GM12878 (cell line): ENCODE results near the gene SUGP2. TPM values are rescaled to one million over a fixed set of nuclear protein-coding genes. Genes with fewer than 3 reads are reported as not detected.

Experiments
- ATAC-seq: fragments of 200-7000 bp; cut with Tn5 transposase; 3 replicates; pipeline ENCODE4 v1.9.1; 2020; ENCODE audit warnings: mild to moderate bottlenecking, moderate library complexity
- BruUV-seq: library from RNA; stranded (reverse); fragments of 400-500 nt; replicated peaks from 2 replicates; lab custom pipeline; 2021; lab: Mats Ljungman, UMichigan
- CTCF ChIA-PET: fragments of 300-600 bp; sonication (Branson Sonifier 250); formaldehyde crosslinking; extraction: SDS; loops from one replicate; lab custom pipeline; 2021; ENCODE audit warnings: inconsistent platforms; lab: Yijun Ruan, JAX
- POLR2A ChIA-PET: fragments of 350-600 bp; formaldehyde crosslinking; extraction: SDS; loops from one replicate; lab custom pipeline; 2021; ENCODE audit warnings: inconsistent platforms; lab: Charles Lee
- RAD21 ChIA-PET: fragments of 300-600 bp; sonication (Branson Sonifier 250); formaldehyde crosslinking; loops from one replicate; lab custom pipeline; 2023; ENCODE audit warnings: antibody characterized with exemption; ENCODE audit not compliant: unreplicated experiment; lab: Charles Lee
- SMC1A ChIA-PET: fragments of 300-600 bp; sonication (Branson Sonifier 250); formaldehyde crosslinking; loops from one replicate; lab custom pipeline; 2023; ENCODE audit not compliant: unreplicated experiment, uncharacterized antibody; lab: Charles Lee
- DNase-seq: peaks from one replicate; pipeline ENCODE4 v3.0.0-alpha.2; 2011; ENCODE audit warnings: low read depth, low spot score
- FAIRE-seq: peaks from 3 replicates; lab custom pipeline; 2011; peaks lifted over from hg19 to GRCh38; lab: Jason Lieb, UNC
- H2AFZ ChIP-seq: 2 replicates; pipeline ENCODE4 v1.6.0; 2011; ENCODE audit warnings: low read depth, low read length, control low read depth; ENCODE audit not compliant: control insufficient read depth
- H3K27ac ChIP-seq: 2 replicates; pipeline ENCODE4 v1.5.1; 2011; ENCODE audit warnings: control low read depth; ENCODE audit not compliant: control insufficient read depth, insufficient read depth
- H3K27me3 ChIP-seq, 2 experiments: replicated peaks in 1 of 2; 2 replicates each; pipeline versions ENCODE4 v1.6.0 to v1.6.1; 2011; ENCODE audit warnings: low read length in 1 of 2; ENCODE audit not compliant: control insufficient read depth in 2 of 2, insufficient read depth in 2 of 2
- H3K36me3 ChIP-seq, 2 experiments: 2 replicates each; pipeline ENCODE4 v1.5.1; 2011; ENCODE audit warnings: low read length in 1 of 2; ENCODE audit not compliant: control insufficient read depth in 2 of 2, insufficient read depth in 2 of 2
- H3K4me1 ChIP-seq: 2 replicates; pipeline ENCODE4 v1.6.1; 2011; ENCODE audit warnings: mild to moderate bottlenecking, low read length, moderate library complexity, mixed read lengths; ENCODE audit not compliant: control insufficient read depth, insufficient read depth
- H3K4me2 ChIP-seq: 2 replicates; pipeline ENCODE4 v1.6.0; 2011; ENCODE audit warnings: control low read depth; ENCODE audit not compliant: control insufficient read depth, insufficient read depth
- H3K4me3 ChIP-seq: fragments of 200-600 bp; sonication (generic); 2 replicates; pipeline ENCODE4 v1.5.1; 2016
- H3K79me2 ChIP-seq: 2 replicates; pipeline ENCODE4 v1.6.0; 2011; ENCODE audit warnings: low read length; ENCODE audit not compliant: control insufficient read depth, insufficient read depth
- H3K9ac ChIP-seq: 2 replicates; pipeline ENCODE4 v1.8.0; 2011; ENCODE audit warnings: low read length, control low read depth, mixed read lengths; ENCODE audit not compliant: control insufficient read depth, insufficient read depth
- H3K9me3 ChIP-seq: replicated peaks from 3 replicates; pipeline ENCODE4 v1.5.1; 2011; ENCODE audit warnings: mild to moderate bottlenecking, low read length; ENCODE audit not compliant: control insufficient read depth, insufficient read depth
- H4K20me1 ChIP-seq: 2 replicates; pipeline ENCODE4 v1.6.0; 2011; ENCODE audit not compliant: control insufficient read depth, insufficient read depth
- BRCA1 ChIP-seq: IDR thresholded peaks from 2 replicates; pipeline ENCODE4 v1.6.1; 2011; ENCODE audit warnings: low read depth, low read length, improper control_type of control experiment
- FOXM1 ChIP-seq: IDR thresholded peaks from 2 replicates; pipeline ENCODE4 v1.6.1; 2012; ENCODE audit warnings: low read depth, mild to moderate bottlenecking, inconsistent platforms, low read length, moderate library complexity
- HDAC2 ChIP-seq: fragments of 200-600 bp; sonication (generic); IDR thresholded peaks from 2 replicates; pipeline ENCODE4 v1.6.1; 2017
- NBN ChIP-seq: fragments of 450-650 bp; IDR thresholded peaks from 2 replicates; pipeline ENCODE4 v1.6.1; 2016
- RAD51 ChIP-seq: fragments of 450-650 bp; IDR thresholded peaks from 2 replicates; pipeline ENCODE4 v1.6.1; 2016; ENCODE audit warnings: moderate library complexity, mild to moderate bottlenecking, inconsistent platforms
- ZNF687 ChIP-seq: fragments of 450-650 bp; IDR thresholded peaks from 2 replicates; pipeline ENCODE4 v1.6.1; 2017; ENCODE audit warnings: mild to moderate bottlenecking, moderate library complexity
- whole genome bisulfite sequencing: methylation state at CpG from one replicate; pipeline ENCODE4 v1.1.6; 2016; ENCODE audit warnings: low lambda C conversion rate; ENCODE audit not compliant: insufficient replicate concordance, insufficient coverage; ENCODE audit errors: missing lambda C conversion rate; 5-methylcytosine and 5-hydroxymethylcytosine counted together
- in situ Hi-C: fragments of 300-500 bp; cut with MboI; formaldehyde crosslinking; loops from 9 replicates; pipeline ENCODE4 v1.14.3; 2018; ENCODE audit warnings: mixed read lengths
- intact Hi-C: fragments of 100-400 bp; cut with micrococcal nuclease; formaldehyde crosslinking; loops from one replicate; pipeline ENCODE4 v1.14.2; 2022; ENCODE audit not compliant: unreplicated experiment
- polyA plus RNA-seq, 11 experiments: library from polyadenylated mRNA; depleted of rRNA in 4 of 11; unstranded in 6 of 11; stranded (reverse) in 5 of 11; fragments of >200 nt; fragmentation: Nextera tagmentation in 4 of 11; fragmentation: Illumina TruSeq in 1 of 11; extraction: Ambion mirVana in 4 of 11; extraction: Trizol in 1 of 11; gene quantifications; 1 replicate in 1 of 11; 2 replicates in 10 of 11; pipeline versions ENCODE4 v1.2.1 to v1.2.3, GENCODE V29; 2011 to 2016; ENCODE audit warnings: inconsistent platforms in 2 of 11, missing spikeins in 2 of 11, low read depth in 1 of 11
- total RNA-seq, 4 experiments: library from RNA; depleted of rRNA in 3 of 4; stranded (reverse); fragments of >200 nt in 3 of 4; fragmentation: Illumina TruSeq in 1 of 4; extraction: Trizol in 1 of 4; gene quantifications; 2 replicates each; pipeline versions ENCODE4 v1.2.1 to v1.2.3, GENCODE V29; 2013 to 2021

SUGP2 gene
- total and polyA plus RNA-seq, 10 of the 15 experiments (the other 5 are each of a cell fraction or from before 2014, with no cell fraction given), result 15.0 to 120 (median 57.2) TPM

DNA sequence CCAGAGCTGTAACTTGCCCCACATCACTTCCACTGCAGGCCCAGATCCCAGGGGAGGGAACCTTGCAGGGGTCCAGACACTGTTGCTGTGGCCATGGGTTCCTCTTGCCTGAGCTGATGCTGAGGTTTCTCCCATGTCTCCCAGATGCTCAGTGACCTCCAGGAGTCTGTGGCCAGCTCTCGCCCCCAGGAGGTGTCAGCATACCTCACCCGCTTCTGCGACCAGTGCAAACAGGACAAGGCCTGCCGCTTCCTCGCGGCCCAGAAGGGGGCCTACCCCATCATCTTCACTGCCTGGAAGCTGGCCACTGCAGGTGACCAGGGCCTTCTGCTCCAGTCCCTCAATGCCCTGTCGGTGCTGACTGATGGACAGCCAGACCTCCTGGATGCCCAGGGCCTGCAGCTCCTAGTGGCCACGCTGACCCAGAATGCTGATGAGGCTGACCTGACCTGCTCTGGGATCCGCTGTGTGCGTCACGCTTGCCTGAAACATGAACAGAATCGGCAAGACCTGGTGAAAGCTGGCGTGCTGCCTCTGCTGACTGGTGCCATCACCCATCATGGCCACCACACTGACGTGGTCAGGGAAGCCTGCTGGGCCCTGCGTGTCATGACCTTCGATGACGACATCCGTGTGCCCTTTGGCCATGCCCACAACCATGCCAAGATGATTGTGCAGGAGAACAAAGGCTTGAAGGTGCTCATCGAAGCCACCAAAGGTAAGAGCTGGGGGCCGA is 18.3 kb upstream of the SUGP2 start:
- WGBS, result 93% methylated on average over 20 of the region's 20 CpGs
- H3K9ac ChIP-seq, result no peak overlapping the region
- no peak for FAIRE-seq
- no peak overlapping the region for H3K27ac ChIP-seq
- H3K4me1 ChIP-seq, result no peaks in the 10 kb centered on the region
- TF ChIP-seq ZNF687 (no peak), NBN (no peak), BRCA1 (no peak), RAD51 (no peak), HDAC2 (no peak), FOXM1 (no peak)
- H3K9me3 ChIP-seq, result no peaks in the 10 kb centered on the region
- H3K36me3 ChIP-seq, result peaks cover 24 to 32% of the 10 kb centered on the region in 2 experiments
- RAD21 ChIA-PET, result no interaction called here
- CTCF ChIA-PET, result interaction anchor here (1.3 to 3.7 kb wide), 6 partner anchors 13 to 123 kb away, joined by 3 to 24 read pairs (median 10); no protein-coding TSS in a partner anchor
- ATAC-seq, result no peak
- POLR2A ChIA-PET, result no interaction called here
- H3K79me2 ChIP-seq, result no peaks in the 10 kb centered on the region
- in situ Hi-C loops, result no loop called here
- BruUV-seq, result no TSS peak
- DNase-seq, result no peak
- no peak overlapping the region for H2AFZ ChIP-seq
- no peak overlapping the region for H3K4me2 ChIP-seq
- no peaks in the 10 kb centered on the region for H3K27me3 ChIP-seq
- SMC1A ChIA-PET, result interaction anchor here (1.1 to 1.6 kb wide), 3 partner anchors 61 to 92 kb away, joined by 3 to 4 read pairs (median 4); no protein-coding TSS in a partner anchor
- no peaks in the 10 kb centered on the region; the same call in 1 of the 2 replicates for H4K20me1 ChIP-seq
- intact Hi-C loops, result loop anchor here (5.0 kb wide), 1 partner anchor 61 kb away; no protein-coding TSS in a partner anchor
- no peak overlapping the region for H3K4me3 ChIP-seq
